Hepatic stellate cell (primary cell): ENCODE measurements around the gene KATNBL1.

Experiments
- DNase-seq: peaks from one replicate; pipeline ENCODE4 v3.0.0; 2011; ENCODE audit warnings: low spot score

The KATNBL1 gene

GRCh38 chr15:34209421-34210282 lies at the start of gene KATNBL1:
Gene KATNBL1, minus strand, starts transcription at chr15:34210096. Its CDS starts 46,420 bp downstream, at chr15:34163676.
- DNase-seq, result peak; percentile 94

- no peak for DNase-seq
Measured at GRCh38 chr15:34259566-34259965, 49.7 kb upstream of the KATNBL1 start.

- no peak for DNase-seq
Measured at GRCh38 chr15:34258151-34258550, 48.3 kb upstream of the KATNBL1 start.

GRCh38 chr15:34252545-34252944 lies 42.6 kb upstream of the KATNBL1 start:
- no peak for DNase-seq

GRCh38 chr15:34248190-34248589 lies 38.3 kb upstream of the KATNBL1 start:
- DNase-seq, result no peak

GRCh38 chr15:34246276-34246976 lies 36.5 kb upstream of the KATNBL1 start:
- no peak for DNase-seq

- no peak for DNase-seq
Measured at GRCh38 chr15:34243226-34243625, 33.3 kb upstream of the KATNBL1 start.

GRCh38 chr15:34242331-34242710 lies 32.4 kb upstream of the KATNBL1 start:
- DNase-seq, result no peak

GRCh38 chr15:34241376-34242330 lies 31.8 kb upstream of the KATNBL1 start:
- peak; percentile 36 for DNase-seq

GRCh38 chr15:34240537-34240936 lies 30.6 kb upstream of the KATNBL1 start:
- no peak for DNase-seq

- peak; percentile 86 for DNase-seq
Measured at GRCh38 chr15:34239151-34239808, 29.4 kb upstream of the KATNBL1 start.

- DNase-seq, result no peak
Measured at GRCh38 chr15:34233614-34234013, 23.7 kb upstream of the KATNBL1 start.

GRCh38 chr15:34223904-34224596 lies 14.2 kb upstream of the KATNBL1 start:
- DNase-seq, result peak; percentile 9

GRCh38 chr15:34217587-34218225 lies 7.8 kb upstream of the KATNBL1 start:
- DNase-seq, result peak; percentile 50

GRCh38 chr15:34216527-34217270 lies 6.8 kb upstream of the KATNBL1 start:
- no peak for DNase-seq

GRCh38 chr15:34214135-34214534 lies 4.2 kb upstream of the KATNBL1 start:
- no peak for DNase-seq

- DNase-seq, result no peak
Measured at GRCh38 chr15:34213690-34214089, 3.8 kb upstream of the KATNBL1 start.

- DNase-seq, result no peak
Measured at GRCh38 chr15:34206011-34206410, 3.9 kb downstream of the KATNBL1 start.

- DNase-seq, result no peak
Measured at GRCh38 chr15:34203936-34204335, 6.0 kb downstream of the KATNBL1 start.

GRCh38 chr15:34203305-34203704 lies 6.6 kb downstream of the KATNBL1 start:
- no peak for DNase-seq
